ENCODE data around the gene OAS3. TPM values are rescaled to one million over a fixed set of nuclear protein-coding genes. Genes with fewer than 3 reads are reported as not detected.
"Not testable (repeated sequence)": the region's sequence is repeated elsewhere in the genome, so short reads cannot be mapped to it uniquely, and the experiment has no call there.

The OAS3 gene
- polyA plus RNA-seq, 1 of the 3 experiments (the other 2 are of a cell fraction), result 3.0 TPM

DNA sequence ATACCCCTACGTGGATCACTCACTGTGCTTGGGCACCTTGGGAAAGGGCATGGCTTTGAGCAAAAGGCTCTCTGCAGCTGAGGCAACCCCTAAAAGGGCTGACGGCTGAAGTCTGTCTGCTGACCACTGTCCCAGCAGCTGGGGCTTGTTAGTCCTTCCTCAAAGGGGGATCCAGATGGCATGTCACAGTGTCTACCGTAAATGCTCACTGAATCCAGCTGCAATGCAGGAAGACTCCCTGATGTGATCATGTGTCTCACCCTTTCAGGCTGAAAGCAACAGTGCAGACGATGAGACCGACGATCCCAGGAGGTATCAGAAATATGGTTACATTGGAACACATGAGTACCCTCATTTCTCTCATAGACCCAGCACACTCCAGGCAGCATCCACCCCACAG is 19.2 kb upstream of the OAS3 start:
- Histone ChIP-seq H3K79me2 (ENCODE audit: insufficient read depth) (no peaks in the 10 kb centered on the region), H3F3A (replicated peaks; ENCODE audit: insufficient read depth) (no peaks in the 10 kb centered on the region), H3K9me3 (0 out of 2 replicates have a peak, but pooled peaks cover under 1% of the 10 kb centered on the region), H3K4me2 (no peak overlapping the region), H3K27ac (ENCODE audit: low read depth in 2 of 2, low read length in 1 of 2) (no peak overlapping the region), H3K36me3 (replicated peaks in 1 of 2; ENCODE audit: control insufficient read depth in 1 of 2, insufficient read depth in 2 of 2, low read length in 1 of 2) (no peaks in the 10 kb centered on the region), H4K20me1 (ENCODE audit: insufficient read depth) (no peaks in the 10 kb centered on the region), H3K4me3 (ENCODE audit: low read depth in 2 of 2, low read length in 1 of 2) (no peak overlapping the region), H3K9me2 (no peaks in the 10 kb centered on the region), H2AFZ (ENCODE audit: low read depth) (no peak overlapping the region), H3K9ac (no peak overlapping the region), H3K4me1 (ENCODE audit: control insufficient read depth in 1 of 2, insufficient read depth in 2 of 2, low read depth in 1 of 2, low read length in 1 of 2) (no peaks in the 10 kb centered on the region), H3K27me3 (ENCODE audit: insufficient read depth) (no peaks in the 10 kb centered on the region)
- 66% methylated on average over 4 of the region's 6 CpGs for WGBS (ENCODE audit: low lambda C conversion rate)
- ChIA-PET POLR2A (no interaction called here), CTCF (interaction anchor here (1.5 kb wide), 1 partner anchor 111 kb away, joined by 3 read pairs; no protein-coding TSS in a partner anchor)
- DNase-seq, result no peak
- TF ChIP-seq SIN3A (IDR thresholded peaks at IDR 0.05; ENCODE audit: borderline replicate concordance, low read depth, low read length) (no peak), GABPA (IDR thresholded peaks at IDR 0.05; ENCODE audit: low read depth) (no peak), NRF1 (IDR thresholded peaks at IDR 0.05; ENCODE audit: low read depth, low read length) (no peak), SMC3 (IDR thresholded peaks at IDR 0.05; ENCODE audit: low read depth, low read length) (no peak), TEAD4 (IDR thresholded peaks at IDR 0.05; ENCODE audit: borderline replicate concordance, insufficient read depth) (no peak), IRF3 (IDR thresholded peaks at IDR 0.05; ENCODE audit: low read depth, low read length) (no peak), REST (IDR thresholded peaks at IDR 0.05; ENCODE audit: low read depth, low read length) (no peak), RAD21 (IDR thresholded peaks at IDR 0.05; ENCODE audit: low read length) (no peak), TAF1 (IDR thresholded peaks at IDR 0.05; ENCODE audit: borderline replicate concordance, low read depth, low read length) (no peak), RFX5 (IDR thresholded peaks at IDR 0.05; ENCODE audit: low read length) (no peak), ELF1 (IDR thresholded peaks at IDR 0.05) (no peak), MEF2A (IDR thresholded peaks at IDR 0.05; ENCODE audit: borderline replicate concordance, low read depth) (no peak)

DNA sequence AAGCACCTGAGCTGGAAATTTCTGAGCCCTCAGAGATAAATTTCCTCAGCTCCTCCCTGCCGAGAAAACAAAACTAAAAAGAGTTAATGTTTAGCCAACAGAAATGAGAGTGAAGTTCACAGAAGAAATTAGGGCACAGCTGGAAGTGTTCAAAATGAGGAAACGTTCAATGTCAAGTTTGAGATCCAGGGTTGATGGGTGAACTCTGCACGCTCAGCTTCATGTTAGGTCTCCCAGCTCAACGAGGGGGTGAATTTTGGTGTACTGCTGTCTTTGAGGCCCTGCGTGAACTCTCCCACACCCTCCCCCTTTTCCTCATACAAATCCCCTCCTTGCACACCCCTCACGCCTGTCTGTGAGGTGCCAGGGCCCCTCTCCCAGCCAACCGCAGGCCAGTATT is 13.3 kb upstream of the OAS3 start:
- DNase-seq, result no peak
- Histone ChIP-seq H4K20me1 (ENCODE audit: insufficient read depth) (no peaks in the 10 kb centered on the region), H3F3A (replicated peaks; ENCODE audit: insufficient read depth) (no peaks in the 10 kb centered on the region), H3K9me2 (no peaks in the 10 kb centered on the region), H3K36me3 (replicated peaks in 1 of 2; ENCODE audit: control insufficient read depth in 1 of 2, insufficient read depth in 2 of 2, low read length in 1 of 2) (no peaks in the 10 kb centered on the region), H3K4me2 (no peak overlapping the region), H3K9ac (no peak overlapping the region), H3K9me3 (no peaks in the 10 kb centered on the region), H3K4me1 (ENCODE audit: control insufficient read depth in 1 of 2, insufficient read depth in 2 of 2, low read depth in 1 of 2, low read length in 1 of 2) (no peaks in the 10 kb centered on the region; a peak in 1 of 4 replicates), H3K27me3 (ENCODE audit: insufficient read depth) (no peaks in the 10 kb centered on the region), H3K79me2 (ENCODE audit: insufficient read depth) (no peaks in the 10 kb centered on the region), H3K4me3 (ENCODE audit: low read depth in 2 of 2, low read length in 1 of 2) (no peak overlapping the region), H3K27ac (ENCODE audit: low read depth in 2 of 2, low read length in 1 of 2) (no peak overlapping the region), H2AFZ (ENCODE audit: low read depth) (no peak overlapping the region)
- 40% methylated on average over 7 of the region's 7 CpGs for WGBS (ENCODE audit: low lambda C conversion rate)
- no peak for TF ChIP-seq TCF12 (IDR thresholded peaks at IDR 0.05)
- ChIA-PET CTCF (interaction anchor here (1.1 to 1.2 kb wide), 3 partner anchors 19 to 26 kb away, joined by 3 read pairs; partner anchors contain the start of gene OAS1), POLR2A (no interaction called here)

DNA sequence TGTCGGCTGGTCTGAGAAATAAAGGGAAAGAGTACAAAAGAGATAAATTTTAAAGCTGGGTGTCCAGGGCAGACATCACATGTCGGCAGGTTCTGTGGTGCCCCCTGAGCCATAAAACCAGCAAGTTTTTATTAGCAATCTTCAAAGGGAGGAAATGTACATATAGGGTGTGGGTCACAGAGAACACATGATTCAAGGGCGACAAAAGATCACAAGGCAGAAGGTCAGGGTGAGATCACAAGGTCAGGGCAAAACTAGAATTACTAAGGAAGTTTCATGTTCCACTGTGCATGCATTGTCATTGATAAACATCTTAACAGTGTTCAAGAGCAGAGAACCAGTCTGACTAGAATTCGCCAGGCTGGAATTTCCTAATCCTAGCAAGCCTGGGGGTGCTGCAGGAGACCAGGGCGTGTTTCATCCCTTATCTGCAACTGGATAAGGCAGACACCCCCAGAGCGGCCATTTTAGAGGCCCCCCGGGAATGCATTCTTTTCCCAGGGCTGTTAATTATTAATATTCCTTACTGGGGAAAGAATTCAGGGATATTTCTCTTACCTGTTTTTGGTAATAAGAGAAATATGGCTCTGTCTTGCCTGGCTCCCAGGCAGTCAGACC is 11.7 kb upstream of the OAS3 start:
- H3K4me2 ChIP-seq; POLR2A ChIA-PET; H3K9me2 ChIP-seq; CTCF ChIA-PET; DNase-seq; H4K20me1 ChIP-seq (ENCODE audit: insufficient read depth); H3F3A ChIP-seq (replicated peaks; ENCODE audit: insufficient read depth); H3K79me2 ChIP-seq (ENCODE audit: insufficient read depth); H2AFZ ChIP-seq (ENCODE audit: low read depth); H3K9me3 ChIP-seq; H3K4me3 ChIP-seq (ENCODE audit: low read depth in 2 of 2, low read length in 1 of 2); H3K27ac ChIP-seq (ENCODE audit: low read depth in 2 of 2, low read length in 1 of 2); H3K4me1 ChIP-seq (ENCODE audit: control insufficient read depth in 1 of 2, insufficient read depth in 2 of 2, low read depth in 1 of 2, low read length in 1 of 2); H3K27me3 ChIP-seq (ENCODE audit: insufficient read depth); H3K36me3 ChIP-seq (replicated peaks in 1 of 2; ENCODE audit: control insufficient read depth in 1 of 2, insufficient read depth in 2 of 2, low read length in 1 of 2); H3K9ac ChIP-seq: not testable (repeated sequence)
- WGBS (ENCODE audit: low lambda C conversion rate), result 51% methylated on average over 7 of the region's 7 CpGs
